Measurements from ENCODE around the gene SPNS3.

- TF ChIP-seq EZH2 (IDR thresholded peaks at IDR 0.05; ENCODE audit: borderline replicate concordance, low read depth, low read length) (no peak), CEBPB (tag; IDR thresholded peaks at IDR 0.05) (no peak), HBP1 (CRISPR knock-in tag; IDR thresholded peaks at IDR 0.05) (no peak), CTCF (IDR thresholded peaks at IDR 0.05 in 2 of 3, conservative IDR thresholded peaks at IDR 0.05 in 1 of 3; ENCODE audit: insufficient read depth in 2 of 3, low read depth in 1 of 3, low read length in 3 of 3) (no peak), TFAP4 (CRISPR knock-in tag; IDR thresholded peaks at IDR 0.05; ENCODE audit: borderline replicate concordance) (no peak), SIN3A (IDR thresholded peaks at IDR 0.05; ENCODE audit: borderline replicate concordance in 2 of 2, control insufficient read depth in 1 of 2, low read depth in 2 of 2, low read length in 2 of 2) (no peak), CREB3 (tag; conservative IDR thresholded peaks at IDR 0.05; ENCODE audit: low read depth) (no peak)
Observed at GRCh38 chr17:4440021-4440420, 6.3 kb downstream of the SPNS3 start.

Data from K562 (cell line).